A549 (cell line): Measurements from ENCODE around the gene TTC7B. TPM values are rescaled to one million over a fixed set of nuclear protein-coding genes. Genes with fewer than 3 reads are reported as not detected.

Source experiments
- ATAC-seq, 2 experiments: fragments of 200-7000 bp in 1 of 2; fragments of >200 bp in 1 of 2; cut with Nextera tagmentation in 1 of 2; cut with Tn5 transposase in 1 of 2; 3 replicates each; pipeline versions ENCODE4 v1.8.0 to v1.9.1; 2018 to 2020; ENCODE audit warnings: mild to moderate bottlenecking in 1 of 2, moderate library complexity in 1 of 2
- CTCF ChIA-PET: fragments of 300-600 bp; sonication (Branson Sonifier 250); formaldehyde crosslinking; extraction: SDS; loops from one replicate; lab custom pipeline; 2021; ENCODE audit warnings: antibody characterized with exemption, inconsistent platforms; lab: Yijun Ruan, JAX
- POLR2A ChIA-PET: fragments of 350-600 bp; formaldehyde crosslinking; extraction: SDS; loops from one replicate; lab custom pipeline; 2021; ENCODE audit warnings: antibody characterized with exemption, inconsistent platforms; lab: Yijun Ruan, JAX
- DNase-seq, 2 experiments: peaks; one replicate each; pipeline versions ENCODE4 v3.0.0 to v3.0.0-alpha.2; 2011 to 2016; ENCODE audit warnings: low read depth in 1 of 2, low spot score in 1 of 2
- FAIRE-seq: peaks from 2 replicates; lab custom pipeline; 2011; peaks lifted over from hg19 to GRCh38; lab: Jason Lieb, UNC
- H3K27ac ChIP-seq, 2 experiments: fragments of >200 bp; sonication (Bioruptor Twin); formaldehyde crosslinking; 3 replicates each; pipeline ENCODE4 v1.5.1; 2016 to 2017
- H3K4me1 ChIP-seq: fragments of >200 bp; sonication (Bioruptor Twin); formaldehyde crosslinking; 3 replicates; pipeline ENCODE4 v1.6.1; 2016
- H3K4me2 ChIP-seq: fragments of >200 bp; sonication (Bioruptor Twin); formaldehyde crosslinking; 3 replicates; pipeline ENCODE4 v1.6.1; 2016
- H3K4me3 ChIP-seq: fragments of >200 bp; sonication (Bioruptor Twin); formaldehyde crosslinking; 3 replicates; pipeline ENCODE4 v1.5.1; 2016
- H3K9me3 ChIP-seq: fragments of >200 bp; sonication (Bioruptor Twin); formaldehyde crosslinking; 3 replicates; pipeline ENCODE4 v1.6.1; 2016
- ATOH8 ChIP-seq: fragments of 250-450 bp; sonication (Bioruptor Pico); IDR thresholded peaks from 2 replicates; pipeline ENCODE4 v1.5.0; 2020; ENCODE audit warnings: low read depth, mild to moderate bottlenecking, moderate library complexity
- BCL3 ChIP-seq: fragments of >200 bp; sonication (Bioruptor Twin); formaldehyde crosslinking; IDR thresholded peaks from 3 replicates; pipeline ENCODE4 v1.6.1; 2016
- E2F6 ChIP-seq: IDR thresholded peaks from 2 replicates; pipeline ENCODE4 v1.6.1; 2012; ENCODE audit warnings: low read depth, borderline replicate concordance
- EHF ChIP-seq: fragments of 250-450 bp; sonication (Bioruptor Pico); IDR thresholded peaks from 2 replicates; pipeline ENCODE4 v1.5.0; 2020; ENCODE audit warnings: mild to moderate bottlenecking
- FOSB ChIP-seq: fragments of 250-450 bp; sonication (Bioruptor Pico); IDR thresholded peaks from 2 replicates; pipeline ENCODE4 v1.5.0; 2020; ENCODE audit warnings: mild to moderate bottlenecking, moderate library complexity
- HES2 ChIP-seq: fragments of >200 bp; sonication (Bioruptor Twin); formaldehyde crosslinking; IDR thresholded peaks from 2 replicates; pipeline ENCODE4 v1.6.1; 2016
- HOXA7 ChIP-seq: fragments of 250-450 bp; sonication (Bioruptor Pico); IDR thresholded peaks from 2 replicates; pipeline ENCODE4 v1.5.0; 2020; ENCODE audit warnings: mild to moderate bottlenecking, moderate library complexity
- HOXB13 ChIP-seq: fragments of 250-450 bp; sonication (Bioruptor Pico); IDR thresholded peaks from 2 replicates; pipeline ENCODE4 v1.5.0; 2020; ENCODE audit warnings: low read depth, mild to moderate bottlenecking, moderate library complexity
- KDM1A ChIP-seq: fragments of 200-600 bp; sonication (generic); IDR thresholded peaks from 2 replicates; pipeline ENCODE4 v1.6.1; 2016; ENCODE audit warnings: low read depth, mild to moderate bottlenecking
- MAFK ChIP-seq: fragments of 450-650 bp; IDR thresholded peaks from 2 replicates; pipeline ENCODE4 v1.6.1; 2014; ENCODE audit not compliant: partially characterized antibody
- NPAS2 ChIP-seq: fragments of 250-450 bp; sonication (Bioruptor Pico); IDR thresholded peaks from 2 replicates; pipeline ENCODE4 v1.8.0; 2022; ENCODE audit warnings: mild to moderate bottlenecking, moderate library complexity, borderline replicate concordance
- NR3C1 ChIP-seq: fragments of >200 bp; sonication (Bioruptor Twin); formaldehyde crosslinking; IDR thresholded peaks from 3 replicates; pipeline ENCODE4 v1.6.1; 2017
- RAD21 ChIP-seq, 2 experiments: fragments of >200 bp in 1 of 2; sonication (Bioruptor Twin) in 1 of 2; formaldehyde crosslinking in 1 of 2; IDR thresholded peaks in 1 of 2; conservative IDR thresholded peaks in 1 of 2; 2 replicates in 1 of 2; 3 replicates in 1 of 2; pipeline ENCODE4 v1.6.1; 2012 to 2018; ENCODE audit warnings: inconsistent platforms in 1 of 2
- RARB ChIP-seq: fragments of 250-450 bp; sonication (Bioruptor Pico); IDR thresholded peaks from 2 replicates; pipeline ENCODE4 v1.8.0; 2021; ENCODE audit warnings: mild to moderate bottlenecking, moderate library complexity
- RCOR1 ChIP-seq: fragments of 150-350 bp; IDR thresholded peaks from 2 replicates; pipeline ENCODE4 v1.6.1; 2014; ENCODE audit warnings: antibody characterized with exemption, low read length, low read depth
- REST ChIP-seq: fragments of 200-600 bp; sonication (generic); IDR thresholded peaks from 2 replicates; pipeline ENCODE4 v1.6.1; 2016; ENCODE audit warnings: antibody characterized with exemption, mild to moderate bottlenecking, moderate library complexity
- RNF2 ChIP-seq: fragments of 200-600 bp; sonication (generic); IDR thresholded peaks from 2 replicates; pipeline ENCODE4 v1.6.1; 2016; ENCODE audit warnings: low read depth, mild to moderate bottlenecking, antibody characterized with exemption, moderate library complexity, borderline replicate concordance
- SREBF2 ChIP-seq: fragments of 450-650 bp; IDR thresholded peaks from 2 replicates; pipeline ENCODE4 v1.6.1; 2014; ENCODE audit warnings: mild to moderate bottlenecking, moderate library complexity
- TFCP2L1 ChIP-seq: fragments of 250-450 bp; sonication (Bioruptor Pico); IDR thresholded peaks from 2 replicates; pipeline ENCODE4 v1.5.0; 2021; ENCODE audit warnings: mild to moderate bottlenecking
- TP53 ChIP-seq: fragments of 250-450 bp; sonication (Bioruptor Pico); IDR thresholded peaks from 2 replicates; pipeline ENCODE4 v1.5.0; 2021; ENCODE audit warnings: mild to moderate bottlenecking, moderate library complexity
- USF2 ChIP-seq: fragments of 450-650 bp; IDR thresholded peaks from 2 replicates; pipeline ENCODE4 v1.6.1; 2014; ENCODE audit warnings: antibody characterized with exemption
- WGBS: methylation state at CpG from one replicate; pipeline ENCODE4 v1.1.6; 2017; ENCODE audit errors: missing lambda C conversion rate; 5-methylcytosine and 5-hydroxymethylcytosine counted together
- polyA plus RNA-seq, 4 experiments: library from polyadenylated mRNA; depleted of rRNA in 3 of 4; stranded (reverse); fragments of >200 nt; fragmentation: RNase III in 1 of 4; extraction: RNeasy Plus Mini Kit Qiagen cat#74134 plus additional on column Dnase treatment in 1 of 4; gene quantifications; 2 replicates in 3 of 4; 3 replicates in 1 of 4; pipeline ENCODE4 v1.2.3, GENCODE V29; 2011 to 2017

TTC7B gene
- polyA plus RNA-seq, 2 of the 4 experiments (the other 2 are of a cell fraction) = 16.6 to 28.0 TPM

- Histone ChIP-seq H3K4me3 (no peak overlapping the region), H3K4me1 (peaks cover 8% of the 10 kb centered on the region; the same call in 2 of the 3 replicates), H3K4me2 (no peak overlapping the region), H3K27ac (no peak overlapping the region), H3K9me3 (no peaks in the 10 kb centered on the region)
- ChIA-PET POLR2A (no interaction called here), CTCF (interaction anchor here (0.9 kb wide), 1 partner anchor 37 kb away, joined by 3 read pairs; no protein-coding TSS in a partner anchor)
- DNase-seq (no peak), FAIRE-seq (no peak), ATAC-seq (no peak)
- TF ChIP-seq TP53 (CRISPR knock-in tag) (no peak), HOXA7 (CRISPR knock-in tag) (no peak), HES2 (no peak), REST (no peak), BCL3 (no peak), E2F6 (no peak), RCOR1 (no peak)
- WGBS = 55% methylated on average over 2 of the region's 2 CpGs
Observed at GRCh38 chr14:90722590-90722989, 93.6 kb downstream of the TTC7B start.

GRCh38 chr14:90721619-90722305, 94.5 kb downstream of the TTC7B start:
- Histone ChIP-seq H3K4me2 (no peak overlapping the region), H3K4me1 (peaks cover 8% of the 10 kb centered on the region; the same call in 2 of the 3 replicates)
- POLR2A ChIA-PET = no interaction called here
- no peak for TF ChIP-seq KDM1A
- TF ChIP-seq RAD21 (conservative IDR thresholded peaks at IDR 0.05 in 1 of 2, IDR thresholded peaks at IDR 0.05 in 1 of 2) = no peak
- TF ChIP-seq, all 56 proteins: peak for 0
- WGBS = 78% methylated on average over 10 of the region's 10 CpGs
- Histone ChIP-seq H3K27ac (no peak overlapping the region), H3K9me3 (no peaks in the 10 kb centered on the region), H3K4me3 (no peak overlapping the region)
- FAIRE-seq (no peak), ATAC-seq (no peak), DNase-seq (no peak)
- CTCF ChIA-PET = interaction anchor here (0.9 to 1.4 kb wide), 4 partner anchors 25 to 38 kb away, joined by 3 to 4 read pairs (median 3); no protein-coding TSS in a partner anchor

- TF ChIP-seq RNF2 = no peak
- no peak for TF ChIP-seq TFCP2L1 (CRISPR knock-in tag)
- no peak for TF ChIP-seq SREBF2
- TF ChIP-seq USF2 = no peak
- TF ChIP-seq MAFK = no peak
- TF ChIP-seq EHF (CRISPR knock-in tag) = no peak
- no peak for TF ChIP-seq FOSB (CRISPR knock-in tag)
- no peak for TF ChIP-seq RCOR1
- no peak for TF ChIP-seq NR3C1
- TF ChIP-seq ATOH8 (CRISPR knock-in tag) = no peak
- no peak for TF ChIP-seq RARB (CRISPR knock-in tag)
- TF ChIP-seq HOXB13 (CRISPR knock-in tag) = no peak
- TF ChIP-seq NPAS2 (CRISPR knock-in tag) = no peak
- 20% methylated on average over 5 of the region's 5 CpGs for WGBS
- Histone ChIP-seq H3K27ac (no peak overlapping the region), H3K4me2 (no peak overlapping the region), H3K4me3 (no peak overlapping the region), H3K9me3 (no peaks in the 10 kb centered on the region), H3K4me1 (peaks cover 8% of the 10 kb centered on the region; the same call in 2 of the 3 replicates)
- ChIA-PET POLR2A (no interaction called here), CTCF (interaction anchor here (1.0 to 1.4 kb wide), 4 partner anchors 23 to 37 kb away, joined by 3 to 4 read pairs (median 3); no protein-coding TSS in a partner anchor)
- DNase-seq (no peak), FAIRE-seq (no peak), ATAC-seq (peak in 1 of 2 experiments; percentile 62; a peak in 3 of 6 replicates)
Observed at GRCh38 chr14:90720832-90721231, 95.4 kb downstream of the TTC7B start.
